Suprapubic skin (tissue), 4 donors: ENCODE results near the gene IFT25.

Experiments used
- CTCF ChIP-seq, 2 donors: fragments of 200-600 bp in 1 of 2; fragments of 450-650 bp in 1 of 2; sonication (generic) in 1 of 2; IDR thresholded peaks; one replicate each; pipeline ENCODE4 v1.5.1; 2016 to 2019; ENCODE audit warnings: antibody characterized with exemption in 2 of 2, mild to moderate bottlenecking in 1 of 2, moderate library complexity in 1 of 2
- POLR2A ChIP-seq, 2 donors: fragments of 450-650 bp; IDR thresholded peaks; one replicate each; pipeline ENCODE4 v1.6.1; 2017; ENCODE audit warnings: antibody characterized with exemption in 2 of 2, mild to moderate bottlenecking in 2 of 2, moderate library complexity in 2 of 2
- POLR2AphosphoS5 ChIP-seq, 3 donors: sonication (generic); formaldehyde crosslinking; IDR thresholded peaks; one replicate each; pipeline ENCODE4 v1.6.1; 2017; ENCODE audit warnings: antibody characterized with exemption in 3 of 3

DNA sequence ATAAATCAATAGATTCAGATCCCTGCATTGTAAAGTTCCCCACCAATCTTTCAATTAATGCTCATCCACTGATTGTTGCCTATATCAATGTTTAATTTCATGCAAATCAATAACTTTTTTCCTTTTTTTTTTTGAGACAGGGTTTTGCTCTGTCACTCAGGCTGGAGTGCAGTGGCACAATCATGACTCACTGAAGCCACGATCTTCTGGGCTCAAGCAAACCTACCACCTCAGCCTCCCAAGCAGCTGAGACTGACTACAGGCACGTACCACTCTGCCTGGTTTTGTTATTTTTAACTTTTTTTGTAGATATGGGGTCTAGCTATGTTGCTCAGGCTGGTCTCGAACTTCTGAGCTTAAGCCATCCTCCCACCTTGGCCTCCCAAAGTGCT lies 25.8 kb downstream of the IFT25 start:
- TF ChIP-seq CTCF (IDR thresholded peaks at IDR 0.05) (no peak), POLR2A (IDR thresholded peaks at IDR 0.05) (no peak), POLR2AphosphoS5 (IDR thresholded peaks at IDR 0.05) (no peak)
